Measurements from ENCODE around the gene ANKRD11.

- TF ChIP-seq CTCF (IDR thresholded peaks at IDR 0.05) (no peak), POLR2AphosphoS5 (IDR thresholded peaks at IDR 0.05) (no peak)
Measured at GRCh38 chr16:89455178-89455577, 35.2 kb downstream of the ANKRD11 start.
